Measurements from ENCODE around the gene CCN6. TPM values are rescaled to one million over a fixed set of nuclear protein-coding genes. Genes with fewer than 3 reads are reported as not detected.

Gene CCN6
- total and polyA plus RNA-seq, 3 donors from 2014 or later, result 0.99 to 6.8 (median 3.5) TPM

DNA sequence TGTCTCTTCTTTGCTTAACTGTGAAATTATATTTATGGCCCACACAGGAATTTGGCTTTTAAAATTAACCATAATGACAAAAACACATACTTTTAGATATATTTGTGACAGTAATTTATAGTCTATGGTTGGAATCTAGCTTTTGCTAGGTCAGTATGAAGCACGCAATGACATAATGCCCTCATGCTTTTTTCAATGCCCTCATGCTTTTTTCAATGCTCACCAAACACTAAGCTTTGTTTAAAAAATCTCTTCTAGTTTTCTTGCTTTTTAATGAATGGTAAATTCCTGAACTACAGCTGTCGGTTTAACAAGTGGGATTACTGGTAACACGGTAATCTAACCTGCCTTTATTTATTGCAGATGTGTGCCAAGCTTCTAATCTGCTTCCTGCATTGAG, 12.7 kb downstream of the CCN6 start:
- 78 to 89% methylated on average over 3 of the region's 3 CpGs for WGBS, 2 donors
- no peaks in the 10 kb centered on the region for H3K9me3 ChIP-seq
- no peaks in the 10 kb centered on the region for H3K36me3 ChIP-seq (ENCODE audit: low read depth, missing control alignments)
- no peak for DNase-seq
- no peaks in the 10 kb centered on the region for H3K27me3 ChIP-seq
- intact Hi-C loops (cut with DNase I; ENCODE audit: low total_unique reads), result no loop called here
- no peak overlapping the region for H3K4me3 ChIP-seq
- H3K27ac ChIP-seq, result no peak overlapping the region
- no peak for TF ChIP-seq POLR2A (IDR thresholded peaks at IDR 0.05)
- TF ChIP-seq, protein P1, sequence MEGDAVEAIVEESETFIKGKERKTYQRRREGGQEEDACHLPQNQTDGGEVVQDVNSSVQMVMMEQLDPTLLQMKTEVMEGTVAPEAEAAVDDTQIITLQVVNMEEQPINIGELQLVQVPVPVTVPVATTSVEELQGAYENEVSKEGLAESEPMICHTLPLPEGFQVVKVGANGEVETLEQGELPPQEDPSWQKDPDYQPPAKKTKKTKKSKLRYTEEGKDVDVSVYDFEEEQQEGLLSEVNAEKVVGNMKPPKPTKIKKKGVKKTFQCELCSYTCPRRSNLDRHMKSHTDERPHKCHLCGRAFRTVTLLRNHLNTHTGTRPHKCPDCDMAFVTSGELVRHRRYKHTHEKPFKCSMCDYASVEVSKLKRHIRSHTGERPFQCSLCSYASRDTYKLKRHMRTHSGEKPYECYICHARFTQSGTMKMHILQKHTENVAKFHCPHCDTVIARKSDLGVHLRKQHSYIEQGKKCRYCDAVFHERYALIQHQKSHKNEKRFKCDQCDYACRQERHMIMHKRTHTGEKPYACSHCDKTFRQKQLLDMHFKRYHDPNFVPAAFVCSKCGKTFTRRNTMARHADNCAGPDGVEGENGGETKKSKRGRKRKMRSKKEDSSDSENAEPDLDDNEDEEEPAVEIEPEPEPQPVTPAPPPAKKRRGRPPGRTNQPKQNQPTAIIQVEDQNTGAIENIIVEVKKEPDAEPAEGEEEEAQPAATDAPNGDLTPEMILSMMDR (IDR thresholded peaks at IDR 0.05), result no peak
- H3K4me1 ChIP-seq, result no peaks in the 10 kb centered on the region

DNA sequence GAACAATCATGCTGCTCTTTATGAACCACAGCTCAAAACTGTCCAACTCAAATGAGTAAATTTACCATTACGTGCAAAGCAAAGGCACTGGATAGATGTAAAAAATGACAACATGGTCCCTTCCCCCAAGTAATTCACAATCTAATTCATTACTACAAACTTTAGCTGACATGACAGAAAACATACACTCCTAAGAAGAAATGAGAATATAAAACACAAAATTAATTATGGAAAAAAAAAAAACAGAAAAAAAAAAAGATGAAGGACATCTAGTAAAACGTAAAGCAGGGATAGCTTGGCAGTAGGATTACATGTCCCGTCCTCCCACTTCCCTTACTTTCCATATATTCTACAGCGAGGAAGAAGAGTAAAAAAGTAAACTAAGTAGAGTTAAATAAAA, 27.7 kb downstream of the CCN6 start:
- TF ChIP-seq POLR2A (IDR thresholded peaks at IDR 0.05), result no peak
- TF ChIP-seq, protein P1 (IDR thresholded peaks at IDR 0.05), result no peak
- intact Hi-C loops (cut with DNase I; ENCODE audit: low total_unique reads), result no loop called here
- no peak overlapping the region for H3K4me3 ChIP-seq
- WGBS, 2 donors, result 89 to 93% methylated on average over 4 of the region's 4 CpGs
- no peaks in the 10 kb centered on the region for H3K27me3 ChIP-seq
- H3K9me3 ChIP-seq, result no peaks in the 10 kb centered on the region
- no peak overlapping the region for H3K27ac ChIP-seq
- H3K4me1 ChIP-seq, result no peaks in the 10 kb centered on the region
- H3K36me3 ChIP-seq (ENCODE audit: low read depth, missing control alignments), result no peaks in the 10 kb centered on the region
- DNase-seq, result no peak

DNA sequence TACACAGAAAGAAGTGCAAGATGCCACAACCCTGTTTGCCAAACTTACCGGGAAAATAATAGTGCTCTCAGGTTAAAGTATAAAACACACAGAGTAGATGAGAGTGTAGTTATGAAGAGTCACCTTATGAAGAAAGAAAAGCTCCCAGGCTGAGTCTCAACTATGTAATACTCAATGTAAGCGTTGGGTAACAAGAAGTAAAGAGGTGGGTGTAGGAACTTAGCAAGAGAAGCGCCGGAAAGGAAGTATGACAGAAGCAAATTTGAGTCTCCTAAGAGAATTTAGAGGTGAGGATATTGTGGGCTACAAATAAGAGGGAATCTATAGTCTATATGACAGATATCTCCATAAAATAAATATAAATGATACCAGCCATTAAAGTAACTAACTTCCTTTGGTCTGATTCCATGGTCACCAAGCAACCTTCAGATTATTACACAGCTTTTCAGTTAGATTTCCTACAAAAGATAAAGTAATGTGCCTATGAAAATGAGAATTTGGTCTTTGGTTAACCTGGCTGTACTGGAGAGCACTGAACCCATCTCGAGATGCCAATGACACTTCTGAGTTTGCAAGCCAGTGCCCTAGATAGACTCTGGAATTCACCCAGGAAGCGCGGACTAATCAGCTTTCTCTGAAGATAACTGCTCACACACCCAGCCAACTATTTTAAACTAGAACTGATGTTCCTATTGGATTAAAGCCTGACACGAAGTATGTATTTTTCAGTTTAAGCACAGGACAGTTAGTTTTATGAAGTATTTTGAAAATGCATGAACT, 31.6 kb downstream of the CCN6 start:
- DNase-seq, result peak; percentile 30
- H3K4me1 ChIP-seq, result no peaks in the 10 kb centered on the region
- no peaks in the 10 kb centered on the region for H3K9me3 ChIP-seq
- H3K36me3 ChIP-seq (ENCODE audit: low read depth, missing control alignments), result no peaks in the 10 kb centered on the region
- 76 to 77% methylated on average over 8 of the region's 8 CpGs for WGBS, 2 donors
- H3K27me3 ChIP-seq, result no peaks in the 10 kb centered on the region
- intact Hi-C loops (cut with DNase I; ENCODE audit: low total_unique reads), result no loop called here
- H3K27ac ChIP-seq, result no peak overlapping the region
- TF ChIP-seq, protein P1 (IDR thresholded peaks at IDR 0.05), result no peak
- no peak for TF ChIP-seq POLR2A (IDR thresholded peaks at IDR 0.05)
- H3K4me3 ChIP-seq, result no peak overlapping the region

DNA sequence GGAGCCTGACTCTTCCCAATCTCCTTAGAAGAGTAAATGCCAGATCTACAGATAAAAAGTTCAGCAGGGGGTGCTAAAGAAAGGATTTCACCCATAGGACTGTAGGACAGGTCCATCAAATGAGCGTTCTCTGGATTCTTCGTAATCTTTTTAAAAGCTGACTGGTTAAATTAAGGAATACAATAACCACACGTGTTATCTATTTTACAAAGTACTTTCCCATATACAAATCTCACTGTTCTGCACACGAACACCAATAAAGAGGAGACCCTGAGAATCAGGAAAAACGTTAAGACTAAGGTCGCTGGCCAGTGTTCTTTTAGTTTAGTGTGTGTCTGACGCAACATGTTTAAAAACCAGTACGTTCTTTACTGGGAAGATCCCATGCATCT, 32.8 kb downstream of the CCN6 start:
- Histone ChIP-seq H3K4me3 (peak overlapping the region; percentile 83), H3K36me3 (ENCODE audit: low read depth, missing control alignments) (no peaks in the 10 kb centered on the region), H3K9me3 (no peaks in the 10 kb centered on the region), H3K27ac (peak overlapping the region; percentile 81 to 90), H3K4me1 (no peaks in the 10 kb centered on the region), H3K27me3 (no peaks in the 10 kb centered on the region)
- intact Hi-C loops (cut with DNase I; ENCODE audit: low total_unique reads), result no loop called here
- no peak for TF ChIP-seq POLR2A (IDR thresholded peaks at IDR 0.05)
- TF ChIP-seq, protein P1 (IDR thresholded peaks at IDR 0.05), result no peak
- no peak for DNase-seq
- WGBS, 2 donors, result 1% methylated on average over 8 of the region's 8 CpGs
